HepG2 (cell line): ENCODE measurements around the gene TMEM150C. TPM values are rescaled to one million over a fixed set of nuclear protein-coding genes. Genes with fewer than 3 reads are reported as not detected.

Experiments used
- FOXA1 ChIP-seq, 2 experiments: fragments of 450-650 bp in 1 of 2; sonication (generic) in 1 of 2; formaldehyde crosslinking in 1 of 2; IDR thresholded peaks; 2 replicates each; pipeline versions ENCODE4 v1.4.0 to v1.6.1; 2016 to 2020; ENCODE audit warnings: missing genetic modification reagents in 1 of 2
- KLF11 ChIP-seq: IDR thresholded peaks from 2 replicates; pipeline ENCODE4 v1.6.1; 2016; ENCODE audit warnings: missing compliant biosample characterization
- PCBP2 ChIP-seq: fragments of 200-400 bp; formaldehyde crosslinking; optimal IDR thresholded peaks from 2 replicates; pipeline ENCODE3; 2018; ENCODE audit warnings: low read length, low read depth; ENCODE audit not compliant: poor library complexity, severe bottlenecking
- SNRNP70 ChIP-seq: fragments of 200-400 bp; formaldehyde crosslinking; IDR thresholded peaks from 2 replicates; pipeline ENCODE4 v1.6.1; 2017; ENCODE audit warnings: mild to moderate bottlenecking, low read depth, low read length, moderate library complexity
- STAG1 ChIP-seq: sonication (generic); formaldehyde crosslinking; IDR thresholded peaks from 2 replicates; pipeline ENCODE4 v1.4.0; 2020; ENCODE audit warnings: missing genetic modification reagents
- ZNF317 ChIP-seq: sonication (generic); formaldehyde crosslinking; IDR thresholded peaks from 2 replicates; pipeline ENCODE4 v1.5.0; 2020; ENCODE audit warnings: mild to moderate bottlenecking, missing genetic modification reagents
- ZNF558 ChIP-seq: sonication (generic); formaldehyde crosslinking; IDR thresholded peaks from 2 replicates; pipeline ENCODE4 v1.9.0; 2022; ENCODE audit warnings: mild to moderate bottlenecking, missing genetic modification reagents, borderline replicate concordance
- ZNF879 ChIP-seq: sonication (generic); formaldehyde crosslinking; IDR thresholded peaks from 2 replicates; pipeline ENCODE4 v1.8.1; 2023; ENCODE audit warnings: missing genetic modification reagents
- polyA plus RNA-seq, 8 experiments: library from polyadenylated mRNA; depleted of rRNA in 3 of 8; stranded (reverse) in 7 of 8; unstranded in 1 of 8; fragments of >200 nt; fragmentation: Illumina TruSeq in 4 of 8; extraction: Trizol in 4 of 8; gene quantifications; 2 replicates each; pipeline versions ENCODE4 v1.2.1 to v1.2.3, GENCODE V29; 2011 to 2016; ENCODE audit warnings: low read depth in 4 of 8, missing spikeins in 1 of 8, mixed read lengths in 1 of 8; ENCODE audit not compliant: insufficient read depth in 1 of 8
- total RNA-seq, 5 experiments: library from RNA; depleted of rRNA; stranded (reverse); fragments of >200 nt; fragmentation: Illumina TruSeq; extraction: Trizol; gene quantifications; 2 replicates each; pipeline ENCODE4 v1.2.3, GENCODE V29; 2016; ENCODE audit warnings: low read depth in 1 of 5
- TF ChIP-seq, protein P1 (sequence below), 2 experiments: fragments of 450-650 bp in 1 of 2; sonication (generic) in 1 of 2; formaldehyde crosslinking in 1 of 2; IDR thresholded peaks; 2 replicates each; pipeline versions ENCODE4 v1.6.1 to v1.8.0; 2016 to 2022; ENCODE audit warnings: antibody characterized with exemption in 1 of 2, mild to moderate bottlenecking in 1 of 2, missing genetic modification reagents in 1 of 2
- TF ChIP-seq, protein P2 (sequence below): sonication (generic); formaldehyde crosslinking; IDR thresholded peaks from 2 replicates; pipeline ENCODE4 v1.8.1; 2023; ENCODE audit warnings: missing genetic modification reagents, inconsistent platforms, borderline replicate concordance

Gene TMEM150C
- total and polyA plus RNA-seq, 2 of the 13 experiments (the other 11 are each of a cell fraction or from before 2014, with no cell fraction given): 0.33 to 0.42 TPM

DNA sequence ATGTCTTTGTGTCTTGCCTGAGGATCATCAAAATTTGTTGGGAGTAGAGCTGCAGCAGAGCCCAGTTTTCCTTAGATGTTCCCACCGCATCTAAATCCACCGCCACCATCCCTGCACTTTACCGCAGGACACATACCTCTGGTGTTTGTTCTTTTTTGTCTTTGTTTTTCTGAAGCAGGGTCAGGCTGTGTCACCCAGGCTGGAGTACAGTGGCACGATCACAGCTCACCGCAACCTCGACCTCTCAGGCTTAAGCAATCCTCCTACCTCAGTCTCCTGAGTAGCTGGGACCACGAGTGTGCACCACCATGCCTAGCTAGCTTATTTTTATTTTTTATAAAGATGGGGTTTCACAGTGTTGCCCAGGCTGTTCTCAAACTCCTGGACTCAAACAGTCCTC is 126.8 kb downstream of the TMEM150C start (continued):
- TF ChIP-seq, protein P1, sequence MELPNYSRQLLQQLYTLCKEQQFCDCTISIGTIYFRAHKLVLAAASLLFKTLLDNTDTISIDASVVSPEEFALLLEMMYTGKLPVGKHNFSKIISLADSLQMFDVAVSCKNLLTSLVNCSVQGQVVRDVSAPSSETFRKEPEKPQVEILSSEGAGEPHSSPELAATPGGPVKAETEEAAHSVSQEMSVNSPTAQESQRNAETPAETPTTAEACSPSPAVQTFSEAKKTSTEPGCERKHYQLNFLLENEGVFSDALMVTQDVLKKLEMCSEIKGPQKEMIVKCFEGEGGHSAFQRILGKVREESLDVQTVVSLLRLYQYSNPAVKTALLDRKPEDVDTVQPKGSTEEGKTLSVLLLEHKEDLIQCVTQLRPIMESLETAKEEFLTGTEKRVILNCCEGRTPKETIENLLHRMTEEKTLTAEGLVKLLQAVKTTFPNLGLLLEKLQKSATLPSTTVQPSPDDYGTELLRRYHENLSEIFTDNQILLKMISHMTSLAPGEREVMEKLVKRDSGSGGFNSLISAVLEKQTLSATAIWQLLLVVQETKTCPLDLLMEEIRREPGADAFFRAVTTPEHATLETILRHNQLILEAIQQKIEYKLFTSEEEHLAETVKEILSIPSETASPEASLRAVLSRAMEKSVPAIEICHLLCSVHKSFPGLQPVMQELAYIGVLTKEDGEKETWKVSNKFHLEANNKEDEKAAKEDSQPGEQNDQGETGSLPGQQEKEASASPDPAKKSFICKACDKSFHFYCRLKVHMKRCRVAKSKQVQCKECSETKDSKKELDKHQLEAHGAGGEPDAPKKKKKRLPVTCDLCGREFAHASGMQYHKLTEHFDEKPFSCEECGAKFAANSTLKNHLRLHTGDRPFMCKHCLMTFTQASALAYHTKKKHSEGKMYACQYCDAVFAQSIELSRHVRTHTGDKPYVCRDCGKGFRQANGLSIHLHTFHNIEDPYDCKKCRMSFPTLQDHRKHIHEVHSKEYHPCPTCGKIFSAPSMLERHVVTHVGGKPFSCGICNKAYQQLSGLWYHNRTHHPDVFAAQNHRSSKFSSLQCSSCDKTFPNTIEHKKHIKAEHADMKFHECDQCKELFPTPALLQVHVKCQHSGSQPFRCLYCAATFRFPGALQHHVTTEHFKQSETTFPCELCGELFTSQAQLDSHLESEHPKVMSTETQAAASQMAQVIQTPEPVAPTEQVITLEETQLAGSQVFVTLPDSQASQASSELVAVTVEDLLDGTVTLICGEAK (IDR thresholded peaks at IDR 0.05): no peak
- TF ChIP-seq, protein P1 (CRISPR knock-in tag; IDR thresholded peaks at IDR 0.05): no peak
- TF ChIP-seq KLF11 (CRISPR knock-in tag) (no peak), ZNF879 (no peak), STAG1 (CRISPR knock-in tag) (no peak), ZNF558 (CRISPR knock-in tag) (no peak), FOXA1 (IDR thresholded peaks at IDR 0.05) (no peak), FOXA1 (CRISPR knock-in tag; IDR thresholded peaks at IDR 0.05) (no peak), SNRNP70 (no peak), PCBP2 (no peak), ZNF317 (CRISPR knock-in tag) (no peak)
- TF ChIP-seq, protein P2, sequence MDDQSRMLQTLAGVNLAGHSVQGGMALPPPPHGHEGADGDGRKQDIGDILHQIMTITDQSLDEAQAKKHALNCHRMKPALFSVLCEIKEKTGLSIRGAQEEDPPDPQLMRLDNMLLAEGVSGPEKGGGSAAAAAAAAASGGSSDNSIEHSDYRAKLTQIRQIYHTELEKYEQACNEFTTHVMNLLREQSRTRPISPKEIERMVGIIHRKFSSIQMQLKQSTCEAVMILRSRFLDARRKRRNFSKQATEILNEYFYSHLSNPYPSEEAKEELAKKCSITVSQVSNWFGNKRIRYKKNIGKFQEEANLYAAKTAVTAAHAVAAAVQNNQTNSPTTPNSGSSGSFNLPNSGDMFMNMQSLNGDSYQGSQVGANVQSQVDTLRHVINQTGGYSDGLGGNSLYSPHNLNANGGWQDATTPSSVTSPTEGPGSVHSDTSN (CRISPR knock-in tag): no peak
- TF ChIP-seq, all 625 proteins: peak for 74
